HG02885 (cell line): ENCODE results near the gene ISLR2.

Experiments used
- ATAC-seq: cut with Tn5 transposase; IDR thresholded peaks from one replicate; pipeline ENCODE4 v1.9.1; 2021; ENCODE audit warnings: mild to moderate bottlenecking; ENCODE audit not compliant: unreplicated experiment, poor library complexity

The ISLR2 gene

DNA sequence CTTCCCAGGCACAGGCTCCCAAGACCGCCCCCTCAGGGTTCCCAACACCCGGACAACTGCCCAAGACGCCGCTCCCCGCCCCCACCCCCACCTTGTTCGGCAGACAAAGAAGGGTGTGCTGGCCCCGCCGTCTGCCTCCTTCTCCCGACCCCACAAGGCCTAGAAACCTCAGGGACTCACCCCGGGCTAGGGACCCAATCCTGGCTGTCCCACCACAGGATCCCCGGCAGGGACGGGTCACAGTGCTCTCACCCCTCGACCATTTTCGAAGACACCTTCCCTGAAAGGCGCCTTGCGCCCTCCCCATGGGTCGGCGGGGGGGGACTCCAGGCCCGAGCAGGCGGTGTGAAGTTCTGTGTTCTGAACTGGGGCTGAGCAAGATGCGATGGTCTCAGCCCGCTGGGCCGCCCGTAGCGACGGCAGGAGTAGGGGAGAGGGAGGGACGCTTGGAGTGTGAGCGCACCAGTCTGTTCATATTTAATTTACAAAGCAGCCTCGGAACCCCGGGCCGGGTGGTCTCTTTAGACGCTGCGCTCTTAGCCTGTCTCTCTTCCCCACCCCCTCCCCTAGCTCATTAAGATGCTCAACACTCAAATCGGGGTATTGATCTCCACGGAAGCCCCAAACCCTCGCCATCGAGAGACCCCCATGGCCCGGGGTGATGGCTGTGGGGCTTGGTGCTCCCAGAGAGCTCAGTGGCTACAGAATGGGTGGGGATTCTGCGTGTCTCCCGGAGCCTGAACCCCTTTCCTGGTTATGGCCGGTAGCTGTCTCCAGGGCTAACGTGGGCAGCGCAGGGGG lies 1.4 kb upstream of the ISLR2 start:
- ATAC-seq = no peak

DNA sequence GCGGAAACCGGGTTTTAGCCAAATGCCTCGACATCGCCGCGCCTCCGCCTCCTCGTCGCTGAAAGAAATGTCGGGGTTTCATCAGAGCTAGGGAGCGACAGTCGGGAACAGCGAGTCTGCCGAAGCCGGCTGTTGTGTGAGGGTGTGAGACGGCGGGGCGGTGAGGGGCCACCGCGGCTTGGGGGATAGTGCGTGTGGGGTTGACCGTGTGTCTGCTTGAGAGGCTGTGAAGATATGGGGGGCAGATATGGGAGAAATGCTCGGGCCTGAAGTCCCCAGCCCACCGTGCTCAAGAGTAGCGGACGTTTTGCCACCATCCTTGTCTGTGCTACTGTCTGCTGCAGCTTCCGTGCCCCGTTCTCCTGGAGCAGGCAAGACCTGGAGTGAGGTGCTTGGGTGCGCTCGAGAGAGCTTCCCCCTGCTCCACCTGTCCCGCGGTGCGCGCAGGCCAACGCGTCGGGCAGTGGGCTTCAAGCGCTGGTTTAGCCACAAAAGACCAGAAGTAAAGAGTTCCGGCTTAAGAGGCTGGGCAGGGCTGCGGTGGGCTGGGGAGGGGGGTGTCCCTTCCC lies 716 bp upstream of the ISLR2 start:
- ATAC-seq = no peak

DNA sequence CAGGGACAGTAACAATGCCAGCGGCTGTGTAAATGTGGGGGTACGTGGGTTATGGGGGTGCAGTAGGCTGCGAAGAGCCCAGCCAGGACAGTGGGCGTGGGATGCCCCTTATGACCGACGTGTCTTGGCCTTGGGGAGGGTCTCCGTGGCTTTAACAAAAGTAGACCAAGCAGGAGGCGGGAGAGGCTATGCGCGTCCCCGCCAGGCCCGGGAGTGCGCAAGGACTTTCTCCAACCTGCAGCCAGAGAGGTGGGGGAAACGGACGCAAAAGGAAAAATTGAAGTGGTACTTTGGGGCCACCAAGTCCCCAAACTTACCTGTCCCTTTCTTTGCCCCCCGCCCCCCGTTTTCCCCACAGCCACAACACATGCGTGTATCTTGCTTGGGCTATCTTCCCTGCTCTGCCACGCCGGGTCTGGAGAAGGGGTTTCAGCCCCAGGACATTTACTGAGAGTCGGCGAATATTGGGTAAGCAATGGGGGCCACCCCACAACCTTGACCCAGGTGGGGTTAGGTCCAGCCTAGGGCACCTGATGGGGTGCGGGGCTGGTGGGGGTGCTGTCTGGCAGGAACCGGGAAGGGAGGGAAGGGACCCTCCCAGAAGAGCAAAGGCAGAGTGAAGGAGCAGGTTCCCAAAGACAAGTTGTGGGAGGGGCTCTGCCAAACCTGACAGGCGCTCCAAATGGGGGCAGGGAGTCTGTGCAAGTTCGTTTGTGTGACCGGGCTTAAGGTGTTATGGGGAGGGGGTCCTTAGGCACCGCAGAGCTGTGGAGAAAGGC lies 652 bp downstream of the ISLR2 start:
- no peak for ATAC-seq

DNA sequence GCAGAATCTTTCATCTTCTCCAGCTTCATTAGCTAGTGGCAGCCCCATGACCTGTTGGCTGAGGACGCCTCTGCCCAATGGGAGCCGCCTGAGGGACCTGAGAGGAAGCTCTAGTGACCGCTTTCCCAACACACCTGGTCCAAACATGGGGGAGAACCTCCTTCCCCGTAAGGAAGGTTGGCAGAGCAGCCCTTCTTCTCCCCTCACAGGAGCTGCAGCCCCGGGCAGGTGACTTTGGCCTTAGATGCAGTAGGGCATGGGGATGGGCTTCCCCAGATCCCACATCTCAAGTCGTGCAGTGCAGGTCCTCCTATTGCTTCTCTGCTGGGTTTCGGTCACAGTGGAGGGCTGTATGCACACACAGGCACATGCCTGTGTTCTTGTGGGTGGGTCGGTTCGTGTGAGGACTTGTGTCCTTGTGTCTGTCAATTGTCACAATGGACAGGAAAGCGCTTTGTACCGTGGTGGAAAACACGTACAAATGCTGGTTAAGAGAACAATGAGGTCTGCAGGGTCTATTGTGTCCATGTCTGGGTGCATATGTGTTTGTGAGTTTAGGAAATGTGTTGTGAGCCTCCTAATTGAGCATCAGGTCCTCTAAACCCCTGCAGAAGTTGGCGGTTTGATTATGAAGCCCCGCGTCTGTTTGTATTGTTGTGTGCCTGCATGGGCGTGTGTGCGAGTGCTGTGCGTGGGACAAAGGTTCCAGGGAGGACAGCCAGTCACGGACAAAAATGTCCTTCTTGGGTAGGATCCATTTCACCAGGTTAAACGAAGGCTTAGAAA lies 1.4 kb downstream of the ISLR2 start:
- ATAC-seq = no peak

DNA sequence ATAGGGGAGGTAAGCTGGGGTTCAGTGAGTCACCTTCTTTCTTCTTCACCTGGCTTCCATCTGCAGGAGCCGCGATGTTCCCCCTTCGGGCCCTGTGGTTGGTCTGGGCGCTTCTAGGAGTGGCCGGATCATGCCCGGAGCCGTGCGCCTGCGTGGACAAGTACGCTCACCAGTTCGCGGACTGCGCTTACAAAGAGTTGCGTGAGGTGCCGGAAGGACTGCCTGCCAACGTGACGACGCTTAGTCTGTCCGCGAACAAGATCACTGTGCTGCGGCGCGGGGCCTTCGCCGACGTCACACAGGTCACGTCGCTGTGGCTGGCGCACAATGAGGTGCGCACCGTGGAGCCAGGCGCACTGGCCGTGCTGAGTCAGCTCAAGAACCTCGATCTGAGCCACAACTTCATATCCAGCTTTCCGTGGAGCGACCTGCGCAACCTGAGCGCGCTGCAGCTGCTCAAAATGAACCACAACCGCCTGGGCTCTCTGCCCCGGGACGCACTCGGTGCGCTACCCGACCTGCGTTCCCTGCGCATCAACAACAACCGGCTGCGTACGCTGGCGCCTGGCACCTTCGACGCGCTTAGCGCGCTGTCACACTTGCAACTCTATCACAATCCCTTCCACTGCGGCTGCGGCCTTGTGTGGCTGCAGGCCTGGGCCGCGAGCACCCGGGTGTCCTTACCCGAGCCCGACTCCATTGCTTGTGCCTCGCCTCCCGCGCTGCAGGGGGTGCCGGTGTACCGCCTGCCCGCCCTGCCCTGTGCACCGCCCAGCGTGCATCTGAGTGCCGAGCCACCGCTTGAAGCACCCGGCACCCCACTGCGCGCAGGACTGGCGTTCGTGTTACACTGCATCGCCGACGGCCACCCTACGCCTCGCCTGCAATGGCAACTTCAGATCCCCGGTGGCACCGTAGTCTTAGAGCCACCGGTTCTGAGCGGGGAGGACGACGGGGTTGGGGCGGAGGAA lies 2.6 kb downstream of the ISLR2 start:
- ATAC-seq = no peak

DNA sequence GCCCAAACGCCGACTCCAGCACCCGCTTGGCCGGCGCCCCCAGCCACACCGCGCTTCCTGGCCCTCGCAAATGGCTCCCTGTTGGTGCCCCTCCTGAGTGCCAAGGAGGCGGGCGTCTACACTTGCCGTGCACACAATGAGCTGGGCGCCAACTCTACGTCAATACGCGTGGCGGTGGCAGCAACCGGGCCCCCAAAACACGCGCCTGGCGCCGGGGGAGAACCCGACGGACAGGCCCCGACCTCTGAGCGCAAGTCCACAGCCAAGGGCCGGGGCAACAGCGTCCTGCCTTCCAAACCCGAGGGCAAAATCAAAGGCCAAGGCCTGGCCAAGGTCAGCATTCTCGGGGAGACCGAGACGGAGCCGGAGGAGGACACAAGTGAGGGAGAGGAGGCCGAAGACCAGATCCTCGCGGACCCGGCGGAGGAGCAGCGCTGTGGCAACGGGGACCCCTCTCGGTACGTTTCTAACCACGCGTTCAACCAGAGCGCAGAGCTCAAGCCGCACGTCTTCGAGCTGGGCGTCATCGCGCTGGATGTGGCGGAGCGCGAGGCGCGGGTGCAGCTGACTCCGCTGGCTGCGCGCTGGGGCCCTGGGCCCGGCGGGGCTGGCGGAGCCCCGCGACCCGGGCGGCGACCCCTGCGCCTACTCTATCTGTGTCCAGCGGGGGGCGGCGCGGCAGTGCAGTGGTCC lies 3.5 kb downstream of the ISLR2 start:
- ATAC-seq = no peak

DNA sequence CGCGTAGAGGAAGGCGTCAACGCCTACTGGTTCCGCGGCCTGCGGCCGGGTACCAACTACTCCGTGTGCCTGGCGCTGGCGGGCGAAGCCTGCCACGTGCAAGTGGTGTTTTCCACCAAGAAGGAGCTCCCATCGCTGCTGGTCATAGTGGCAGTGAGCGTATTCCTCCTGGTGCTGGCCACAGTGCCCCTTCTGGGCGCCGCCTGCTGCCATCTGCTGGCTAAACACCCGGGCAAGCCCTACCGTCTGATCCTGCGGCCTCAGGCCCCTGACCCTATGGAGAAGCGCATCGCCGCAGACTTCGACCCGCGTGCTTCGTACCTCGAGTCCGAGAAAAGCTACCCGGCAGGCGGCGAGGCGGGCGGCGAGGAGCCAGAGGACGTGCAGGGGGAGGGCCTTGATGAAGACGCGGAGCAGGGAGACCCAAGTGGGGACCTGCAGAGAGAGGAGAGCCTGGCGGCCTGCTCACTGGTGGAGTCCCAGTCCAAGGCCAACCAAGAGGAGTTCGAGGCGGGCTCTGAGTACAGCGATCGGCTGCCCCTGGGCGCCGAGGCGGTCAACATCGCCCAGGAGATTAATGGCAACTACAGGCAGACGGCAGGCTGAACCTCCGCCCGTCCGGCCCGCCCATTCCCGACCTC lies 4.1 kb downstream of the ISLR2 start:
- no peak for ATAC-seq

DNA sequence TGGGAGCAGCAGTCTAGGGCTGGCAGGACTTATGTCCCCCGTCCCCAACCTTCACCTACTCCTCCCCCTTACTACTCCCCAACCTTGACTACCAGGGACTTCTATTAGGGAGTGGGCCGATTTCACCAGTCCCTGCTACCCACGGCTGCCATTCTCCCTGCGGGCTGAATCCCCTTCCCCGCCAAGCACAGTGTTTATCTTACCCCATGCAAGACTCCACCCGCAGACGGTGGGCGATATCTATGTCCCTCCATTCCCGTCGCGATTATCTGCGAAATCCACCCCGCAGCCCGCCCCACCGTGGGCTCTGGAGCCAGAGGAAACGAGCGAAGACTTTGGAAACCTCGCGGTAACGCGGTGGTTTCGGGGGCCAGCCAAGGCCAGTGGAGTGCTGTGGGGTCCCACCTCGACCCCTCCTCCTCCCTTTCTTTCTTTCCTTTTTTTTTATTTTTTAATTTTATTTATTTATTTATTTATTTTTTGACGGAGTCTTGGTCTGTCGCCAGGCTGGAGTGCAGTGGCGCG lies 4.7 kb downstream of the ISLR2 start:
- no peak for ATAC-seq

DNA sequence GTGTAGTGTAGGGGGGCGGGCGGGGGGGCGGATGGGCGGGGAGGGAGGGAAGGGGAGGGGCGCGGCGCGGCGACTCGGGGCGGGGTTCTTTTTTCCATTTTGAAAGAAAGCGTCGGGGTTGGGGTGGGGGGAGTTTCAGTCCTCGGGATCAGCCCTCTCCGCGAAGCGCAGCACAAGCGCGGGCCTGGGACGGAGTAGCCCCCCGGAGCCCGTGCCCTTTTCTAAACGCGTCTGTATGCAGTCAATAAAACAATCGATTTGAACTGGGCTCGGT lies 6.1 kb downstream of the ISLR2 start:
- ATAC-seq = no peak

DNA sequence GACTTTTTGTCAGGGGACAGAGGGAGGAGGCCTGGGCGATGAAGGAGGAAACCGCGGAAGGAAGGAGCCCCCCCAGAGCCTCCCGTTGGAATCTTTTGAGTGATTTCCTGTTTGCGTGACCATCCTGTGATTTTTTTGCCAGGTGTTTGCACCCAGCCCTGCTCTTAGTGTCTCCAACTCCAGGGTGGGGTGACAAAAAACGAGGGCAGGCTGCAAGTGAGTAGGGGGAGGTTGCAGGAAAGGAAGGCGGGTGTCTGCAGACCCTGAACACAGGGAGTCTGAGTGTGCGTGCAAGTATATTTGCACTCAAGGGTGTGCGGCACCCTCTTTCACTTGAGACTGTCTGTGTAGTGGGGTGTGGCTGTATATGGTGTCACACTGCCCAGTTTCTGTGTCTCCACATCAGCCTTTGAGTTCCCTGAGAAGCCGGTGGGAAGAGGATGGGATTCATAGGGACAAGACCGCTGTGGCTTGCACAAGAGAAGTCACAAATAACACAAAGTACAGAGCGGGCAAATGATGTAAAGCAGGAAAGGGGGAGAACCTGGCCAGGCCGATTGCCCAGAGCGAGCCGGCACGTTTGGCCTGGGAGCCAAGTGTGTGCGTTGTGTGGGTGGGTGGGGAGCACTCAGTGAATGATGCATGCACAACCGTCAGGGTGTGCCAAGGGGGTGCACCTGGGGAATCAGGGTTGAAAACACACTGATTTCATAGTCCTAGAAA lies 6.6 kb downstream of the ISLR2 start:
- no peak for ATAC-seq

DNA sequence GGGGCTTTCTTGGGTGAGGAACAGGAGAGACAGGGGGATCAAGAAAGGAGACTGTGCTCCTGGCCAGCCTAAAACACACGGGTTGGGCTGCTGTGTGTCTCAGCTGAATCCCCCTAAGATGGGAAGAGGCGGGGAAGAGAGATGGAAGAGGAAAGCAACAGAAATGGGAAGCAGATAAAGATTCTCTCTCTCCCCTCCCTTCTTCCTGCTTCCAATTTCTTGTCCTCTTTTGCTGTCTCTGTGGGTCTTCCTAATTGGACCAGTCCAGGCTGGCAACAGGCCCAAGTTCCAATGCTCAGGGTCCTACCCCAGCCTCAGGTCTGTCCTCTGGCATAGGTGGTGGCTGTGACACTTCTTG lies 7.1 kb downstream of the ISLR2 start:
- no peak for ATAC-seq

DNA sequence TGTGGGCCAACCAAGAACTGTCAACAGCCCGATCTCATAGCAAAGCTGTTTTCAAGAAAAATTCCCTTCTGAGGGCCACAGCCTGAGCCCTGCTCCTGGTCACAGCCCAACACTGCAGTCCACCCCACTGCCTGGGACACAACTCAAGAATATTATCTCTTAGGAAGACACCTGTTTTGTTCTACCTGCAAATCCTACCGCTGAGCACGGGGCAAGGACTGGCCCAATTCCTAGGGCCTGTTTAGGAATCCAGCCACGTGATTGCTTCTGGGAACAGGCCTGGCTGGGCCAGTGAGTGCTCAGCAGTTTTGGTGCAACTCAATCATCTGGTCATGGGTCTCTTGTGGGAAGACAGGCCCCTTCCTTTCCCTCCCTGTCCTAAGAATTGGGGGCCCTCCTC lies 8.3 kb downstream of the ISLR2 start:
- ATAC-seq = no peak

DNA sequence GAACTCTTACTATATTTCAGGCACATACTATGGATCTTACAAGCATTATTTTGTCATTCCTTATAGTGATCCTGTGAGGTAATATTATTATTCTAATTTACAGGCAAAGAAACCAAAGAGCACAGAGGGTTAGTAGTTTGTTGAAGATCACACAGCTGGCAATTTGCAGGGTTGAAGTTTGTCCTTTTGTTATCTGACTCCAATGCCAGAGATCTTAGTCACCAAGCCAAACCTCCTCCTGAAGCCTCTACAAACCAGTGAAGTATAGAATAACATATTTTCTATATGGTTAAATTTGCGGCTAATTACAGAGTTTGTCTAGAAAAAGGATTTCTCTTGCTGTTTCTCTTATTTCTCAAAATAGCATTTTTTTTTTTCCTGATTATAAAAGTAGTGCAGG lies 11.2 kb downstream of the ISLR2 start:
- no peak for ATAC-seq

DNA sequence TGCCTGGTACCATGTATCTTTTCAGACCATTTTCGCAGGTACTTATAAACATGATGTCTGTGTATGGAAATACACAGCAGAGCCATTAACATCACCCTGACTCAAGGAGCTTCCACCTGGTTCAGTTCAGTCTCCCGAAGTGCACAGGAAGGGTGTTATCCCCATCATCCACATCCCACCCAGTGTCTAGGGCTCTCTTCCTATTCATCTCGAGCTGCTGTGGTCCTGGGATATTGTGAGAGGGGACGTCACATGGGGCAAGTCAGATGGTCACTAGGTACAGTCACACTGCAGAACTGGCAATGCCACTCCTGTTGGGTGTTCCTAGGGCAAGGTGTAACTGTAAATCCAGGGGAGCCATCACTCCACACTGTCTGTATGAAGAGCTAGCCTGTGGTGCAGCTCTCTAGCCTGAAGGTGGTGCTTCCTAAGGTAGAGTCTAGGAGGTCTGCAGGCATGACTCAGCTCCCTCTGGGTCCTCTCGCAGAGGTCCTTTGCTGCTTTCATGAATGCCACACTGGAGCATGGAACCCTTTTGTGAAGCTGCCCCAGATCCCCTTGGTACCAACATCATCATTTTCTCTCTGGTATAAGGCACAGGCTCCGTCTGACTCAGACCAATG lies 13.9 kb downstream of the ISLR2 start:
- no peak for ATAC-seq

DNA sequence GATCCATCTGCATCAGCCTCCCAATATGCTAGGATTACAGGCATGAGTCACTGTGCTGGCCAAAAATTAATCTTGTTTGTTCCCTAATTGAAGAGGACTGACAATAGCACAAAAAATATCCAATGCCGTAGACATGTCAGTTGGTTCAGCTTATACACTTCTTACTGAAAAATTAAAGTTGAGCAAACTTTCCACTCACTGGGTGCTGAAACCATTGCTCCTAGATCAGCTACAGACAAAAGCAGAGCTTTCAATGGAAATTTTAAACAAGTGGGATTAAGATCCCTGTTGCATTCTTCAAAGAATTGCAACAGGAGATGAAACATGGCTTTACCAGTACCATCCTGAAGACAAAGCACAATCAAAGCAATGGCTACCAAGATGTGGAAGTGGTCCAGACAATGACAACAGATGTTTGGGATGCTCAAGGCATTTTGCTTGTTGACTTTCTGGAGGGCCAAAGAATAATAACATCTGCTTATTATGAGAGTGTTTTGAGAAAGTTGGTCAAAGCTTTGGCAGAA lies 16.0 kb downstream of the ISLR2 start:
- ATAC-seq = no peak

DNA sequence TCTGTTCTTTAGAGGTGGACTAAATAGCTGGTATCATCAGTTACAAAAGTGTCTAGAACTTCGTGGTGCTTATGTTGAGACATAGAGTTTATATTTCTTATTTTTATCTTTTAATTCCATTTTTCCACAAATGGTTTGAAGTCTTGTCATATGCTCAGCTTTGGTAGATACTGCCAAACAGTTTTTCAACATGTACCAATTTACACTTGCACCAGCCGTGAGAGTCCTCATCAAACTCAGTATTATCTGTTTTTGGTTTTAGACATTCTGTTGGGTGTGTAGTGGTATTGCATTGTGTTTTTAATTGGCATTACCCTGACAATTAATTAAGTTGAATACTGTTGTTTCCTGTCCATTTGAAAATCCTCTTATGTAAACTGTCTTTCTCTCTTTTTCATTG lies 16.7 kb downstream of the ISLR2 start:
- no peak for ATAC-seq

DNA sequence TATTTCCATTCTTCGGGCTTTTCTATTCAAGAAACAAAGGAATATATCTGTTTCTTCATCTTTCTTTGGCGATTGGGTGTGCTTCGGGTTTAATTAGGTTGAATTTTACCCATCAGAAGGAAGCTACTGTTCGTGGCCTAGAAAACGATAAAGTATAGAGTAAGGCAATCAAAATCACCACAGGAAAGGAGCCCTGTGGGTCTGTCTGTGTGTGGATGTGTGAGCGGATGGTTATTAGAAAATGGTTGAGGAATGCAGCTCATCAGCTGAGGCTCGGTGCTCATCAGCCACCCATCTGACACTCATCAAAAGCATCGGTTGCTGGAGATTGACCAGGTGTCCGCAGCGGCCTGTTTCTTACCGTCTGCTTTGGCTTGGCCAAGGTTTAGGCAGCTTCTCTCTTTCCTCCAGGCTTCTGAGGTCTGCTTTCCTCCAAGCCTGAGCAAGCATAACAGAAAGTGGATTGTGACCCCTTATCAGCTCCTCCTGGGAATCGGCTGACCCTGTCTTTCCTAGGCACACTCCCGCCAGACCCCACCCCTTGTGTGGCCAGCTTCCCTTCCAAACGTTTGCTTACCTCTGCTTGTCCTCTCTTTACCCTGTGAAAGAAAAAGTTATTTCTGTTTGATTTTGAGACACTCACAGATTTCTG lies 25.5 kb downstream of the ISLR2 start:
- ATAC-seq = no peak
